ENCODE data around the gene SYCP3. TPM values are rescaled to one million over a fixed set of nuclear protein-coding genes. Genes with fewer than 3 reads are reported as not detected.
"Not testable (repeated sequence)": the region's sequence is repeated elsewhere in the genome, so short reads cannot be mapped to it uniquely, and the experiment has no call there.

SYCP3 gene
- total RNA-seq, 1 donor: 0.27 TPM

GRCh38 chr12:101761781-101762180, 22.5 kb upstream of the SYCP3 start:
- no peak for DNase-seq (ENCODE audit: low read depth in 2 of 3, low spot score in 2 of 3)

DNA sequence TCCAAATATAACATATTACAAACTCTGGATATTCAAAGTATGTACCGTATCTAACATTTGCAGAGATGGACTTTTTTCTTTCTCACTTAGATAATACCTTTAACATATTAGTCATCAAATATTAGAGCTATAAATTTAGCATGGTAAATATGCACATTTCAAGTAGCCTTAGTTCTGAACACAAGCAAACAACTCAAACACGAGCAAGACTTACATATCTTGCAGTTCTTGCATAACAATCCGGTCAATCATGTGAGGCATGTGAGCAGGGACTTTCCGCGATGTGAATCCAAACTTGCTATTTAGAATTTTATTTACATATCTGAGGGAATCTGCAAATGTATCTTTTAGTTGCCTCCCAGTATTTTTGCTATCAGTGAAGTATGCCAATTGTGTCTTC, 22.1 kb upstream of the SYCP3 start:
- no peak for DNase-seq (ENCODE audit: low read depth in 2 of 3, low spot score in 2 of 3)

DNA sequence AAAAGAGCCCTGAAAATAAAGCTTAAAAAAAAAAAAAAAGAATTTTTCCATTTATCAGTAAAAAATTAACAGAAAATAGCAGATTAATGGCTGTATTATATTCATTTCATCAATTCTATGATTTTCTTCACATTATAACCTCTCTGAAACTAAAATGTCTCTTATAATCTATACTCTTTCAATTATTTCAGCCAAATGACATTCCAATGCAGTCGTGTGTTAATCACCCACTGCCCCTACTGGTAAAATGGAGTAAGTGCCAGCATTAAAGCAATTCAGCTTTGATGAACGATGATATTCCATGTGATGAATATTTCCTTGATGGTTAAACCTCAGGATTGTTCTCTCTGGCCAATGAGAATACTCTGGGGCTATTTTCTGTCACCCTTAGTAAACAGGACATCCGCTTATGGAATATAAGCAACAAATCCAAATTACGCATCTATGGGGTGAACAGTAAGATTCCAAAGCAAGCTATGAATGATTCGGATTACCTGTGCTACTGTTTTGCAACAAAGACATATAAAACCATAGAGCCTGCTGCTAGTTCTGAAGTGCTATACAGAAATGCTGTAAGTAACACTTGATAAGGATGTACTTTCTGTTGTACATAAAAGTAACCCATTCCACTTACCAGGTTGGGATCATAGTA, 20.3 kb upstream of the SYCP3 start:
- peak in 1 of 3 donors; percentile 65 for DNase-seq (ENCODE audit: low read depth in 2 of 3, low spot score in 2 of 3)

DNA sequence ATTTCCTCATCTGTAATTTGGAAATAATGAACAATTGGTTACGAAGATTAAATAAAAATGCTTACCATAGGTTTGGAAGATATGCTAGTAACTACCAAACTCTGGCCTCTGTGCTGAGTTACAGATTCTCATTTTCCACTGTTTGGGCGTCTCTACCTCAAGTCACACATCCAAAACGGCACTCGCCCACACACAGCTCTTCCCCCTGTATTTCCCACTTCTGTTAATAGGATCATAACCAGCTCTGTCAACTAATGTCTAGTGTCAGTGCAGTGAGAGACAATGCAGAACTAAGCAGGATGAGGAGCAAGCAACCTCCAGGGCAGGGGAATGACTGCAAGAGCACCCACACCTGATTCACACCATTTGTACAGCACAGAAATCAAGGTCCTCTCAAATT, 10.9 kb upstream of the SYCP3 start:
- no peak for DNase-seq (ENCODE audit: low read depth in 2 of 3, low spot score in 2 of 3)

GRCh38 chr12:101749657-101750056, 10.4 kb upstream of the SYCP3 start:
- no peak for DNase-seq (ENCODE audit: low read depth in 2 of 3, low spot score in 2 of 3)

DNA sequence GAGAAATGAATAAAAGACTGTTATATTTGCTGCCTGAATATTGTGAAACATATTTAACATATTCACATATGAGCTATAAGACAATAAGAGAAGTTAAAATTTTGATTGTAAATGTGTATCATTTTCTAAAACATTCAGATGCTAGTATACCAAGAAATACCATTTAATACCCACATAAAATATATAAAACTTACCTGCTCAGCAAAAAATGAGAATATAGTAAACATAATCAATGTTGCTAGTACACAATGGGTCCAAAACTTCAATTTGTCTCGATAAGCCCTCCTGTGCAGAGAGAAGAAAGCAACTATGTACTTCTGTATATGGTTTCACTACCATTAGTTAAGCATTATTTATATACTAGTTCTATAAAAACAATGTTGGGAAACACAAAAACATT, 9.6 kb upstream of the SYCP3 start:
- DNase-seq (ENCODE audit: low read depth in 2 of 3, low spot score in 2 of 3): no peak

GRCh38 chr12:101747697-101748096, 8.4 kb upstream of the SYCP3 start:
- DNase-seq (ENCODE audit: low read depth in 2 of 3, low spot score in 2 of 3): no peak

GRCh38 chr12:101746661-101747060, 7.4 kb upstream of the SYCP3 start:
- DNase-seq (ENCODE audit: low read depth in 2 of 3, low spot score in 2 of 3): no peak

DNA sequence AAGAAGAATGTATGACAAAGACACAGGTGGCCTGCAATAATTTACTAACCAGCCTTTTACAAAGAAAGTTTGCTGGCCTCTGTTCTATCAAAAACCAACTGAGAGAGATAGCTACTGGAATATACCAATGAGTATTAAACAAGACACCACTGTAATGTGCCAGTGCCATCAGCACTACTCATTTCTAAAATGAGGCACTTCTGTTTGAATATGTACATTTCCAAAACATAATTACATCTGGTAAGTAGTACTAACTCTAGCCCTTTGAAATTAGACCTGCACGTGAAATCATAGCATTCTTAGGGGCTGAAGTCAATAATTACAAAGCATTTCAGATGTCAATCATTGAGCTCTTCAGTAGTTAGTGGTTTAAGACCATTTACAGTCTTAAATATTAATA, 6.9 kb upstream of the SYCP3 start:
- no peak for DNase-seq (ENCODE audit: low read depth in 2 of 3, low spot score in 2 of 3)

- no peak for DNase-seq (ENCODE audit: low read depth in 2 of 3, low spot score in 2 of 3)
Measured at GRCh38 chr12:101745481-101745880, 6.2 kb upstream of the SYCP3 start.

- peak in 2 of 3 donors; percentile 13 to 34 for DNase-seq (ENCODE audit: low read depth in 2 of 3, low spot score in 2 of 3)
Measured at GRCh38 chr12:101743724-101744472, 4.6 kb upstream of the SYCP3 start.

GRCh38 chr12:101743242-101743641, 4.0 kb upstream of the SYCP3 start:
- no peak for DNase-seq (ENCODE audit: low read depth in 2 of 3, low spot score in 2 of 3)

DNA sequence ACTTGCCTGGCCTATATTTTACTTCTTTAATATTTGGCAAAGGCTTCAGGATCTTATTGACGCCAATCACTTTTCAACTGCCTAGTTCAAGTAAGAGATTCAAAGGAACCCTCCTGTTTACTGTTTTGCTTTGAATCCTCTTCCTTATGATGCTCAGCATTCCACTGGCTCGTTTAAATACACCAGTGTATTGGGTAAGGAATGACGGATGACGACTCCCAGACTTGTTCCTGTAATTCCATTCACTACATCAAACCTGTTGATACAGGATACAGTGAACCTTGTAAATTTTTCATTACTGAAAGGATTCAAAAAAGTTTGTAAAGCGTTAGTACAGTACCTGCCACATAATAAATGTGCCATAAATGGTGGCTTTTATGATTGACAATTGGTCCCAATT, 1.7 kb upstream of the SYCP3 start:
- no peak for DNase-seq (ENCODE audit: low read depth in 2 of 3, low spot score in 2 of 3)

DNA sequence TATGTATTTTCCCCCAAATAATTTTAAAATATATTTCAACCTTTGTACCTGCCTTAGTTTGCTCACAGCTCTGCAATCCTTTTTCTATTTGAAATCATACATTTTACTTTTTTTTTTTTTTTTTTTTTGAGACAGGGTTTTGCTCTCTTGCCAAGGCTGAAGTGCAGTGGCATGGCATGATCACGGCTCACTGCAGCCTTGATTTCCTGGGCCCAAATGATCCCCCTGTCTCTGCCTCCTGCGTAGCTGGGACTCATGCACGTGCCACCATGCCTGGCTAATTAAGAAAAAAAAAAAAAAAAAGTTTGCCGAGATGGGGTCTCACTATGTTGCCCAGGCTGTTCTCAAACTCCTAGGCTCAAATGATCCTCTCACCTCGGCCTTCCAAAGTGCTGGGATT, 1.3 kb upstream of the SYCP3 start:
- no peak for DNase-seq (ENCODE audit: low read depth in 2 of 3, low spot score in 2 of 3)

- DNase-seq (ENCODE audit: low read depth in 2 of 3, low spot score in 2 of 3): no peak
Measured at GRCh38 chr12:101737476-101737875, 1.8 kb downstream of the SYCP3 start.

- not testable (repeated sequence) for DNase-seq (ENCODE audit: low read depth in 2 of 3, low spot score in 2 of 3)
Measured at GRCh38 chr12:101734482-101734881, 4.8 kb downstream of the SYCP3 start.

- no peak for DNase-seq (ENCODE audit: low read depth in 2 of 3, low spot score in 2 of 3)
Measured at GRCh38 chr12:101733166-101733565, 6.1 kb downstream of the SYCP3 start.

GRCh38 chr12:101732318-101732717, 6.9 kb downstream of the SYCP3 start:
- no peak for DNase-seq (ENCODE audit: low read depth in 2 of 3, low spot score in 2 of 3)

DNA sequence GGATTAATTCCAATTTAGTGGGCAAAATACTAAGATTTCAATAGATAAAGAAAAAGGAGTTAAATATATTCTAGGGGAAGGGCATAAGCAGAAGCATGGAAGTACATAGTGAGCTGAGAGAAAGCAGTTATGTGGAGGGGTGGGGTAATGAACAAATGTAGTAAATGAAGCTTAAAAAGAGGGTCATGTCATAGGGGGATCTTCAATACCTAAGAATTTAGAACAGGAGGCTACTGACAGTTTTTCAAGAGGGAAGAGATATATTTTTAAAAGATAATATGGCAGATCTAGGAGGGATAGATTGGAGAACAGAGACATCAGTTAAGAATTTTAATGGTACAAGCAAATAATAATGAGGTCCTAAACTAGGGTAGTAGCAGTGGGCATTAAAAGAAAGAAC, 9.4 kb downstream of the SYCP3 start:
- DNase-seq (ENCODE audit: low read depth in 2 of 3, low spot score in 2 of 3): no peak

- DNase-seq (ENCODE audit: low read depth in 2 of 3, low spot score in 2 of 3): no peak
Measured at GRCh38 chr12:101727098-101727497, 12.2 kb downstream of the SYCP3 start.

DNA sequence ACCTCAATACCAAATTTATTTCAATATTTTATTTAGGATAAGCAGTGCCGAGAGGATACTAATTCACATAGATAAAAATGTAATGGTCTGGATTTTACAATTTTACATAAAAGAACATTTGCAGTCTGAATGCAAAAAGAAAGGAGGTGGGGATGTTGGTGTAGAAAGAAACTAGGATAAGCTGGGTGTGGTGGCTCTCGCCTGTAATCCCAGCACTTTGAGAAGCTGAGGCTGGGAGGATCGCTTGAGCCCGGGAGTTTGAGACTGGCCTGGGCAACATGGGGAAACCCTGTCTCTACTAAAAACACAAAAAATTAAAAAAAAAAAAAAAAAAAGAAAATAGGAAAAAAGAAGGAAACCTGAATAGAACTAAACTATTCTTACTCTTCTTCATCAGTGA, 16.9 kb downstream of the SYCP3 start:
- DNase-seq (ENCODE audit: low read depth in 2 of 3, low spot score in 2 of 3): no peak

DNA sequence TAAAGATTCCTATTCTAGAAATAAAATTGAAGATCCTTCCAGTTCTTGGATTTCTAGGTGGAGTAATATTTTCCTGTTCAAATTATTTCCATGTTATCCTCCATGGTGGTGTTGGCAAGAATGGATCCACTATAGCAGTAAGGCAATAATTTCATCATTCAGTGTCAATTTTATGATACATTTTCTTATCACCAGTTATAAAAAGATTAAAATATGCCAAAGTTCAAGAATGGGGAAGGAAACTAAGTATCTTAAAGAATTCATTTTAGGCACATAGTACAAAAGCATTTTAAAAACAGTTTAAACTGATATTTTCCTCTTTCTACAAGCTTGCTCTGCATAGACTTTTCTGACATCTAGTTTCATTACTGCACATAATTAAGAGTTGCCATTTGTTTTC, 19.1 kb downstream of the SYCP3 start:
- DNase-seq (ENCODE audit: low read depth in 2 of 3, low spot score in 2 of 3): no peak

GRCh38 chr12:101719566-101719965, 19.7 kb downstream of the SYCP3 start:
- DNase-seq (ENCODE audit: low read depth in 2 of 3, low spot score in 2 of 3): no peak

Measured in hematopoietic multipotent progenitor cell (in vitro differentiated cells).